Renal cortex interstitium (tissue), 11 donors: ENCODE data around the gene INA. TPM values are rescaled to one million over a fixed set of nuclear protein-coding genes. Genes with fewer than 3 reads are reported as not detected.

Source experiments
- DNase-seq, 11 donors: peaks; one replicate each; pipeline ENCODE4 v3.0.0-alpha.2; 2013; ENCODE audit warnings: low read depth in 9 of 11, low spot score in 4 of 11; ENCODE audit errors: extremely low read depth in 1 of 11
- polyA plus RNA-seq, 3 donors: library from polyadenylated mRNA; unstranded; fragments of 120-200 nt; gene quantifications; one replicate each; pipeline ENCODE4 v1.2.1, GENCODE V29; 2013; ENCODE audit not compliant: insufficient read length in 3 of 3

INA gene
- polyA plus RNA-seq, 3 donors = 0.54 to 1.1 (median 0.64) TPM

DNA sequence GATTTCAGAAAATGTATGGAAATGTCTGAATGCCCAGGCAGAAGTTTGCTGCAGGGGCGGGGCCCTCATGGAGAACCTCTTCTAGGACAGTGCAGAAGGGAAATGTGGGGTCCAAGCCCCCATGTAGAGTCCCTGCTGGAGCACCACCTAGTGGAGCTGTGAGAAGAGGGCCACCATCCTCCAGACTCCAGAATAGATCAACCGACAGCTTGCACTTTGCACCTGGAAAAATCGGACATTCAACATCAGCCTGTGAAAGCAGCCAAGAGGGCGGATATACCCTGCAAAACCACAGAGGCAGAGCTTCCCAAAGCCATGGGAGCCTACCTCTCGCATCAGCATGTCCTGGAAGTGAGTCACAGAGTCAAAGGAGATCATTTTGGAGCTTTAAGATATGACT, 16.9 kb upstream of the INA start:
- DNase-seq = no peak

GRCh38 chr10:103262229-103262628, 14.7 kb upstream of the INA start:
- DNase-seq = no peak

GRCh38 chr10:103265717-103266329, 11.1 kb upstream of the INA start:
- DNase-seq = peak in 10 of 11 donors; percentile 65 to 89 (median 78)

- DNase-seq = no peak
Observed at GRCh38 chr10:103273041-103273441, 3.9 kb upstream of the INA start.

GRCh38 chr10:103276251-103276895, 565 bp upstream of the INA start:
- no peak for DNase-seq

DNA sequence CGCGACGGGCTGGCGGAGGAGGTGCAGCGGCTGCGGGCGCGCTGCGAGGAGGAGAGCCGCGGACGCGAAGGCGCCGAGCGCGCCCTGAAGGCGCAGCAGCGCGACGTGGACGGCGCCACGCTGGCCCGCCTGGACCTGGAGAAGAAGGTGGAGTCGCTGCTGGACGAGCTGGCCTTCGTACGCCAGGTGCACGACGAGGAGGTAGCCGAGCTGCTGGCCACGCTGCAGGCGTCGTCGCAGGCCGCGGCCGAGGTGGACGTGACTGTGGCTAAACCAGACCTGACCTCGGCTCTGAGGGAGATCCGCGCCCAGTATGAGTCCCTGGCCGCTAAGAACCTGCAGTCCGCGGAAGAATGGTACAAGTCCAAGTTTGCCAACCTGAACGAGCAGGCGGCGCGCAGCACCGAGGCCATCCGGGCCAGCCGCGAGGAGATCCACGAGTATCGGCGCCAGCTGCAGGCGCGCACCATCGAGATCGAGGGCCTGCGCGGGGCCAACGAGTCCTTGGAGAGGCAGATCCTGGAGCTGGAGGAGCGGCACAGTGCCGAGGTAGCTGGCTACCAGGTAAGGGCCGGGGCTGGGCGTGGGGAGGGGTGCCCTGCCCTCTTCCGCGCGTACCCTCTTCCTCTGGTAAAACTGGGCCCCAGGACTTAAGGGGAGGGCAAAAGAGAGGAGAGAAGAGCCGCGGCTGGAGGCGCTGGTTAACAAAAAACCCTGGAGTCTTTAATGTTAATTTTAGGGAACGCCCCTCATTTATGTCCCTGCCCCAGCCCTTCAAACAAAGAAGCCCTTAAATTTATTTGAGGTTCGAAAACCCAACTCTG, 987 bp downstream of the INA start:
- DNase-seq = no peak

- DNase-seq = no peak
Observed at GRCh38 chr10:103278537-103278823, 1.5 kb downstream of the INA start.

DNA sequence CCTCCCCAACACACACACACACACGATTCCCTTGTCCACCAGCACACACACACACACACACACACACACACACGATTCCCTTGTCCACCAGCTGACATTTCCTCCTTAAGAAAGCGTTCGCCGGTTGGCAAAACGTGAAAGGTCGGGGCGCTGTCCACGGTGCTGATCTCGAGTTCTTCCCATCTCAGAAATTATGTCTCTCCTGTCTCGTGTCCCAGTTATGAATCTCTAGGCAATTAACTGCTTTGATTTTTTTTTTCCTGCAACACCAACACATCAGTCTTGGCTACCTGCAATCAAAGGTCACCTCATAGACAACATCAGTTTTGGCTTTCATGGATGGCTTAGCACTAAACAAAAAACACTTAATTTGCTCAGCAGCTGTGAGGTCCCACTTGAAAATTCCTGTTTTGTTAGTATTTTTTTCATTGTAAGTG, 1.9 kb downstream of the INA start:
- DNase-seq = peak in 7 of 11 donors; percentile 42 to 73 (median 53)

DNA sequence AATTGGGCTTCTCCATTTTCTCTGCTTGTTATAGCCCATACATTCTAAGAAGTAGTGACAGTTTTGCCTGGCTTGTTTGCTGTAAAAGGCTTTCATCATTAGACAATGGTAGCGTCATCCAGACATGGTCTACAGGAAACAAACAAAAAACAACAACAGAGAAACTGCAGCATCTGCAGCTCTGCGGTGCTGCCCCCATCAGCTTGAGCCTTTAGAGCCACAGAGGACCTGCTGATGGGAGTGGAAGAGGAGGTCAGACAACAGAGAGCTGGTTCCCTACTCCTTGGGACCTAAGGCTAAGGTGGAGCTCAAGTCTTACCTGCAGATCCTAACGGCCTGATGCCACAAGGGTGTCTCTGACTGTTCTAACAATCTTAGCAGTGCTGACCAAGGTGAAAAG, 3.1 kb downstream of the INA start:
- DNase-seq = no peak

DNA sequence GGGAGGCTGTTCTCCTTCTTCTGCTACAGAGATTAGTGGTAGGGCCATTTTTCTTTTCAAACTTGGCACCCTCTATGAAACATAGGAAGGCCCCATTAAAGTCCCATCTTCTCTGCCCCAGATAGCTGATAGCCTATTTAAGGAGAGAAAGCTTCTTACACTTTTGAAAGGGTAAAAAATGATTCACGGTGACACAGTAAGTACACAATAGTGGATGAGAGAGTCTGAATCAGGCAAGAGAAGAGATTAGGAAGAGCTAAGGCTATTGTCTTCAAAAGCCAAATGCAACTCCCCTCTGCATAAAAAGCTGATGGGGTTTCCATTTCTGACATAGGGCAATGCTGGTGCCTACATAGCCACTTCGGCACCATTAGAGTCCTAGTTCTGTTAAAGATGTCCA, 3.6 kb downstream of the INA start:
- no peak for DNase-seq

- DNase-seq = peak in 5 of 11 donors; percentile 14 to 39 (median 27)
Observed at GRCh38 chr10:103281753-103282152, 4.8 kb downstream of the INA start.

DNA sequence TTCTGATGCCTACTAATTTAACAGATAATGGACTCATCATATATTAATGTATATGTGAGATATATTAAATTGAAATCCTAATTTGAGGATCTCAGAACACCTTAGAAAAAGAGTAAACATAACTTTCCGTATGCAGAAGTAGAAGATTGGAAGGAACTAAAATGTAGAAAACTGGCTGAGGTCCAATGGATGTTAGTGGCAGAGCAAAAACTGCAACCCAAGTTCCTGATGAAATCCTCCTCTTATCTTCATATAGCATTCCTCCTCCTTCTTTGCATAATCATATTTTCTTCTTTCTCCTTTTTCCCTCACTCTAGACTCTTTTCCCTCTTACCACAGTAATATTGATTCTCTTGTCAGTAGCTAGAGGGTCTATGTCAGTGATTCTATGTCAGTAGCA, 6.0 kb downstream of the INA start:
- DNase-seq = no peak

DNA sequence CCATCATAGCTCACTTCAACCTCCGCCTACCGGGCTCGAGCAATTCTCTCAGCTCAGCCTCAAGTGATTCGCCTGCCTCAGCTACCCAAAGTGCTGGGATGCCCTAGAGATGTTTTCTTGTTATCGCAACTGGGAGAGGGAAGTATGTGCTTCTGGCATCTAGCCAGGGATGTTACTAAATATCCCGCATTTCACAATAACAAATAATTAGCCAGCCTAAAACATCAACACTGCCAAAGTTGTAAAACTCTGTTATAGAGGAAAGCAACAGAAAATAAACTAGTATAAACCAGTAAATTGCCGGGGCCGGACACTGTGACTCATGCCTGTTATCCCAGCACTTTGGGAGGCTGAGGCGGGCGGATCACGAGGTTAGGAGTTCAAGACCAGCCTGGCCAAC, 7.2 kb downstream of the INA start:
- no peak for DNase-seq

DNA sequence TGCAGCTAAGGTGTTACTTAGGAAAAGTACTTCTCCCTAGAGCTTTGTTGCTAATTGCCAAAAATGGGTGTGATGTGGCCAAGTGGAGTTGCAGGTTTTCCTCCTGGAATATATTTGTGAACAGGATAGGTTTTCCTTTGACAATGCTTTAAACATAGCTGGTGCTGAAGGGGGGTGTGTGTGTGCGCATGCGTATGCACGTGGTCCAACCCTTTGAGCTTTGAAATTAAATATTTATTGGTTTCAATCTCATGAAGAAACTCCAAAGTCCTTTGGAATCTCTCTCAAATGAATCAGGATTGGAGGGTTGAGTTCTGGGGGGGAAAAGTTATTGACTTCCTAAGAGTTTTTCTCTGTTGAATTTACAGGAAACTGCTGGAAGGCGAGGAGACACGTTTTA, 11.1 kb downstream of the INA start:
- DNase-seq = no peak

DNA sequence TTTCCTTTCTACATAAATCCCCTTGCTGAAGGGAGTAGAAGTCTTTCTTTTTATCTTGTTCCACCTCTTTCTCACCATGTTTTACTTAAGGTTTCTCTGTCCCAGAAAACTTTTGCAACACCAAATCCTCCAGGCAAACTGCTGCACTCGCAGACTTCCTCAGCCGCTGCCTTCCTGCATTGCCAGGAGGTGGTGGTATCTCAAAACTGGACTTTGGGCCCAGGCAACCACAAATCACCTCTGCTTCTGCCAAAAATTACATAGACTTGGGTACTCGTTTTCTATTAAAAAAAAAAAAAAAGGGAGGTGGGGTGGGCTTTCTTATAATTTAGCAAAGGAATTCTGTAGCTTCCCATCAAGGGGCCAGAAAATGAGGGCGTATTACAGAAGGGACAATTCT, 14.7 kb downstream of the INA start:
- DNase-seq = no peak

DNA sequence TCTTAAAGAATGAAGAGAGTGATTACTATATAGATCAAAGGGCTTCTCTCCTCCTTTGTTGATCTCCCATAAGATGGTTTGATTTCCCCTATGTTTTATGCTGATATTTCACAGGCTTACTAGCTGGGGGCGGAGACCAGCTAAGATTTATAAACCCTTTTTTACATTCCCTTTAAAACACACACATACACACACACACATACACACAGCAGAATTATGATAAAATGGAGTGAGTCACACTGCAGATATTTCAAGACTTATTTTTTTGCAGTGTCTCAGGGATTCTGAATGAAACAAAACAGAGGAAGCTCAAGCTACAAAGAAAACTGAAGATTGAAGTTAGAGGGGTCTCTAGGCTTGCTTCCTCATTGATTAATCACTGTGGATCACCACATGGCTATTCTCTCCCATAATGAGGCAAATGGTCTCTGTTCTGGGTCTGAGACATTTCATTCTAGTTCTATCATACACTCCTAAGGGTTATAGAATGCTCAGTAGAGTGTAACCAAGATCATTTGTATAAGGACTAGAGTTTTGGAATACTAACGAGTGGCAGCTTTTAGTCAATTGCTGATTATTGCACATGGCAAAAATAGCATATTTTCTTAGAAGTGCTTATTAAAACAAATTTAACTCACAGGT, 18.6 kb downstream of the INA start:
- no peak for DNase-seq

DNA sequence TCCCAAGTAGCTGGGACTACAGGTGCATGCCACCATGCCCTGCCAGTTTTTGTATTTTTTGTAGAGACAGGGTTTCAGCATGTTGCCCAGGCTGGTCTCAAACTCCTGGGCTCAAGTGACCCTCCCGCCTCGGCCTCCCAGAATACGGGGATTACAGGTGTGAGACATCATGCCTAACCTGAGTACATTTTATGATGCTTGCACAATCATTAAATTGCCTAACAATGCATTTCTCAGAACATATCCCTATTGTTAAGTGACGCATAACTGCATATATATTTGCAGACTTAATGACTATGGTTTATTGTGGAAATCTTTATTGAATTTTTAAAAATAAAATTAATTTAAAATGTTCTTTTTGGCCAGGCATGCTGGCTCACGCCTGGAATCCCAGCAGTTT, 30.7 kb downstream of the INA start:
- no peak for DNase-seq

- DNase-seq = no peak
Observed at GRCh38 chr10:103310197-103310596, 33.3 kb downstream of the INA start.

GRCh38 chr10:103316087-103316486, 39.1 kb downstream of the INA start:
- no peak for DNase-seq

- no peak for DNase-seq
Observed at GRCh38 chr10:103327906-103328305, 51.0 kb downstream of the INA start.
